ENCODE results near the gene CNEP1R1. TPM values are rescaled to one million over a fixed set of nuclear protein-coding genes. Genes with fewer than 3 reads are reported as not detected.
A peak's percentile ranks its signal among the peaks of the same experiment; 100 is the strongest.

Gene CNEP1R1
- total and polyA plus RNA-seq, 10 of the 15 experiments (the other 5 are each of a cell fraction or from before 2014, with no cell fraction given), result 11.5 to 29.2 (median 15.6) TPM

DNA sequence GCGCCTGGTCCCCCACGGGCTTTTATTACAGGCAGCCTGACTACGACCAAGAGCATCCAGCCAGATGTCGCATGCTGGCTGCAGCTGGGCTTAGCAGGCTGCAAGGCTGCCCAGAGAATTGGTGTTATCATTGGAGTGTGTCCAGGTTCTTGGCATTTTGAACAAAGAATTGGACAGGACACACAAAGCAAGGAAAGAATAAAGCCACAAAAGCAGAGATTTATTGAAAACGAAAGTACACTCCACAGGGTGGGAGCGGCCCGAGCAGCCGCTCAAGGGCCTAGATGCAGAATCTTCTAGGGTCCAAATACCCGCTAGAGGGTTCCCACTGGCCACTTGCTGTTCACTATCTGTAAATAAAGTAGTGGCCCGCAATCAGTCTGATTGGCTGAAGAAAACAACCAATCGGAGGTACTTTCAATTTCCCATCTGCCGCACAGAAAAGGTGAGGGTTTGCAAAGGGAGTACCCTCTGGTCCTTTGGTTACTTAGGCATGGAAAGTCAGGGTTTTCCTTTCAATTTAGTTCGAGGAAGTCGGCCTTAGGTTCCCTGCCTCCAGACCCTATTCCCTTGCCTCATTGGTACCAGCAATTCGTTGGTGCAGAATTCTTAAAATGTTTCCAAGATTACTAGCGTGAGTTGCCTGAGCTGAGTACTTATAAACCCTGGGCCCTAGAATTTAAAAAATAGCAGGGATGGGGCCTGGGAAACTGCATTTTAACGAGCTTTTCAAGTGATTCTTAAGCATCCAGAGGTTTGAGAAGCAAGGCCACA is 38.5 kb upstream of the CNEP1R1 start:
- intact Hi-C loops (cut with micrococcal nuclease; ENCODE audit: unreplicated experiment), result no loop called here
- H3K4me1 ChIP-seq (ENCODE audit: control insufficient read depth, insufficient read depth, low read length), result peaks cover 5% of the 10 kb centered on the region; the same call in 1 of the 2 replicates
- H4K20me1 ChIP-seq (ENCODE audit: control insufficient read depth, insufficient read depth), result no peaks in the 10 kb centered on the region
- H3K9ac ChIP-seq (ENCODE audit: control insufficient read depth, insufficient read depth, low read length), result no peak overlapping the region
- no TSS peak for BruUV-seq (replicated peaks)
- DNase-seq (ENCODE audit: low read depth, low spot score) (no peak), FAIRE-seq (no peak), ATAC-seq (no peak)
- H2AFZ ChIP-seq (ENCODE audit: control insufficient read depth, low read depth, low read length), result no peak overlapping the region
- H3K27ac ChIP-seq (ENCODE audit: control insufficient read depth, insufficient read depth), result no peak overlapping the region
- no peak overlapping the region for H3K4me2 ChIP-seq (ENCODE audit: control insufficient read depth, insufficient read depth)
- H3K36me3 ChIP-seq (ENCODE audit: control insufficient read depth in 2 of 2, insufficient read depth in 2 of 2, low read length in 1 of 2), result no peaks in the 10 kb centered on the region
- 71% methylated on average over 17 of the region's 17 CpGs for WGBS (ENCODE audit: insufficient coverage, insufficient replicate concordance, low lambda C conversion rate, missing lambda C conversion rate)
- H3K9me3 ChIP-seq (replicated peaks; ENCODE audit: control insufficient read depth, insufficient read depth, low read length), result no peaks in the 10 kb centered on the region
- in situ Hi-C loops (cut with MboI), result no loop called here
- ChIA-PET SMC1A (ENCODE audit: uncharacterized antibody, unreplicated experiment) (no interaction called here), POLR2A (no interaction called here), CTCF (no interaction called here), RAD21 (ENCODE audit: unreplicated experiment) (no interaction called here)
- no peaks in the 10 kb centered on the region for H3K27me3 ChIP-seq (replicated peaks in 1 of 2; ENCODE audit: control insufficient read depth in 2 of 2, insufficient read depth in 2 of 2, low read length in 1 of 2)
- TF ChIP-seq MTA3 (IDR thresholded peaks at IDR 0.05; ENCODE audit: borderline replicate concordance, low read length) (no peak), ELK1 (IDR thresholded peaks at IDR 0.05; ENCODE audit: low read depth, low read length) (no peak)
- TF ChIP-seq, protein P1, sequence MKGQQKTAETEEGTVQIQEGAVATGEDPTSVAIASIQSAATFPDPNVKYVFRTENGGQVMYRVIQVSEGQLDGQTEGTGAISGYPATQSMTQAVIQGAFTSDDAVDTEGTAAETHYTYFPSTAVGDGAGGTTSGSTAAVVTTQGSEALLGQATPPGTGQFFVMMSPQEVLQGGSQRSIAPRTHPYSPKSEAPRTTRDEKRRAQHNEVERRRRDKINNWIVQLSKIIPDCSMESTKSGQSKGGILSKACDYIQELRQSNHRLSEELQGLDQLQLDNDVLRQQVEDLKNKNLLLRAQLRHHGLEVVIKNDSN (IDR thresholded peaks at IDR 0.05; ENCODE audit: borderline replicate concordance, extremely low read length, insufficient read depth, low read depth, low read length), result no peak
- no peak overlapping the region for H3K4me3 ChIP-seq
- H3K79me2 ChIP-seq (ENCODE audit: control insufficient read depth, insufficient read depth, low read length), result no peaks in the 10 kb centered on the region

GRCh38 chr16:49987381-49987780 is 37.6 kb upstream of the CNEP1R1 start:
- Histone ChIP-seq H4K20me1 (ENCODE audit: control insufficient read depth, insufficient read depth) (no peaks in the 10 kb centered on the region), H3K9me3 (replicated peaks; ENCODE audit: control insufficient read depth, insufficient read depth, low read length) (no peaks in the 10 kb centered on the region), H3K4me3 (no peak overlapping the region), H3K27me3 (replicated peaks in 1 of 2; ENCODE audit: control insufficient read depth in 2 of 2, insufficient read depth in 2 of 2, low read length in 1 of 2) (no peaks in the 10 kb centered on the region), H3K79me2 (ENCODE audit: control insufficient read depth, insufficient read depth, low read length) (no peaks in the 10 kb centered on the region), H3K4me2 (ENCODE audit: control insufficient read depth, insufficient read depth) (no peak overlapping the region), H3K9ac (ENCODE audit: control insufficient read depth, insufficient read depth, low read length) (no peak overlapping the region), H3K27ac (ENCODE audit: control insufficient read depth, insufficient read depth) (no peak overlapping the region), H3K36me3 (ENCODE audit: control insufficient read depth in 2 of 2, insufficient read depth in 2 of 2, low read length in 1 of 2) (no peaks in the 10 kb centered on the region), H3K4me1 (ENCODE audit: control insufficient read depth, insufficient read depth, low read length) (peaks cover 5% of the 10 kb centered on the region; the same call in 1 of the 2 replicates), H2AFZ (ENCODE audit: control insufficient read depth, low read depth, low read length) (no peak overlapping the region)
- intact Hi-C loops (cut with micrococcal nuclease; ENCODE audit: unreplicated experiment), result no loop called here
- WGBS (ENCODE audit: insufficient coverage, insufficient replicate concordance, low lambda C conversion rate, missing lambda C conversion rate), result 76% methylated on average over 5 of the region's 5 CpGs
- no TSS peak for BruUV-seq (replicated peaks)
- ChIA-PET POLR2A (no interaction called here), CTCF (no interaction called here), SMC1A (ENCODE audit: uncharacterized antibody, unreplicated experiment) (no interaction called here), RAD21 (ENCODE audit: unreplicated experiment) (no interaction called here)
- ATAC-seq, result peak; percentile 61
- in situ Hi-C loops (cut with MboI), result no loop called here
- no peak for DNase-seq (ENCODE audit: low read depth, low spot score)
- no peak for FAIRE-seq
- TF ChIP-seq, protein P2, sequence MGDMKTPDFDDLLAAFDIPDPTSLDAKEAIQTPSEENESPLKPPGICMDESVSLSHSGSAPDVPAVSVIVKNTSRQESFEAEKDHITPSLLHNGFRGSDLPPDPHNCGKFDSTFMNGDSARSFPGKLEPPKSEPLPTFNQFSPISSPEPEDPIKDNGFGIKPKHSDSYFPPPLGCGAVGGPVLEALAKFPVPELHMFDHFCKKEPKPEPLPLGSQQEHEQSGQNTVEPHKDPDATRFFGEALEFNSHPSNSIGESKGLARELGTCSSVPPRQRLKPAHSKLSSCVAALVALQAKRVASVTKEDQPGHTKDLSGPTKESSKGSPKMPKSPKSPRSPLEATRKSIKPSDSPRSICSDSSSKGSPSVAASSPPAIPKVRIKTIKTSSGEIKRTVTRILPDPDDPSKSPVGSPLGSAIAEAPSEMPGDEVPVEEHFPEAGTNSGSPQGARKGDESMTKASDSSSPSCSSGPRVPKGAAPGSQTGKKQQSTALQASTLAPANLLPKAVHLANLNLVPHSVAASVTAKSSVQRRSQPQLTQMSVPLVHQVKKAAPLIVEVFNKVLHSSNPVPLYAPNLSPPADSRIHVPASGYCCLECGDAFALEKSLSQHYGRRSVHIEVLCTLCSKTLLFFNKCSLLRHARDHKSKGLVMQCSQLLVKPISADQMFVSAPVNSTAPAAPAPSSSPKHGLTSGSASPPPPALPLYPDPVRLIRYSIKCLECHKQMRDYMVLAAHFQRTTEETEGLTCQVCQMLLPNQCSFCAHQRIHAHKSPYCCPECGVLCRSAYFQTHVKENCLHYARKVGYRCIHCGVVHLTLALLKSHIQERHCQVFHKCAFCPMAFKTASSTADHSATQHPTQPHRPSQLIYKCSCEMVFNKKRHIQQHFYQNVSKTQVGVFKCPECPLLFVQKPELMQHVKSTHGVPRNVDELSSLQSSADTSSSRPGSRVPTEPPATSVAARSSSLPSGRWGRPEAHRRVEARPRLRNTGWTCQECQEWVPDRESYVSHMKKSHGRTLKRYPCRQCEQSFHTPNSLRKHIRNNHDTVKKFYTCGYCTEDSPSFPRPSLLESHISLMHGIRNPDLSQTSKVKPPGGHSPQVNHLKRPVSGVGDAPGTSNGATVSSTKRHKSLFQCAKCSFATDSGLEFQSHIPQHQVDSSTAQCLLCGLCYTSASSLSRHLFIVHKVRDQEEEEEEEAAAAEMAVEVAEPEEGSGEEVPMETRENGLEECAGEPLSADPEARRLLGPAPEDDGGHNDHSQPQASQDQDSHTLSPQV (IDR thresholded peaks at IDR 0.05), result no peak
- TF ChIP-seq RUNX3 (IDR thresholded peaks at IDR 0.05; ENCODE audit: low read length) (peak; percentile 39), SIN3A (IDR thresholded peaks at IDR 0.05; ENCODE audit: low read depth, low read length) (no peak), TCF7 (IDR thresholded peaks at IDR 0.05; ENCODE audit: borderline replicate concordance) (no peak)
